Trophoblast cell (in vitro differentiated cells and primary cell): ENCODE data around the gene SOX6.
A peak's percentile ranks its signal among the peaks of the same experiment; 100 is the strongest.

Experiments used
- DNase-seq, 2 donors: peaks; one replicate each; pipeline ENCODE4 v3.0.0-alpha.2; 2016
- H2AFZ ChIP-seq: 2 replicates; pipeline ENCODE4 v1.6.1; 2013; ENCODE audit warnings: low read length, moderate library complexity, mild to moderate bottlenecking; ENCODE audit not compliant: insufficient read depth, poor library complexity
- H2AK5ac ChIP-seq: 2 replicates; pipeline ENCODE4 v1.6.1; 2013; ENCODE audit warnings: mild to moderate bottlenecking, low read length
- H2BK120ac ChIP-seq: 2 replicates; pipeline ENCODE4 v1.6.1; 2013; ENCODE audit warnings: low read length, mild to moderate bottlenecking, moderate library complexity; ENCODE audit not compliant: insufficient read depth, poor library complexity
- H2BK12ac ChIP-seq: 2 replicates; pipeline ENCODE4 v1.6.1; 2013; ENCODE audit warnings: mild to moderate bottlenecking, low read length, moderate library complexity
- H2BK5ac ChIP-seq: 2 replicates; pipeline ENCODE4 v1.6.1; 2013; ENCODE audit warnings: low read length, low read depth, moderate library complexity, mild to moderate bottlenecking; ENCODE audit not compliant: poor library complexity
- H3K14ac ChIP-seq: 2 replicates; pipeline ENCODE4 v1.6.1; 2013; ENCODE audit warnings: mild to moderate bottlenecking, low read length
- H3K18ac ChIP-seq: 2 replicates; pipeline ENCODE4 v1.6.1; 2013; ENCODE audit warnings: mild to moderate bottlenecking, low read length
- H3K23ac ChIP-seq: 2 replicates; pipeline ENCODE4 v1.6.1; 2013; ENCODE audit warnings: low read length
- H3K27ac ChIP-seq: 2 replicates; pipeline ENCODE4 v1.5.1; 2013; ENCODE audit warnings: low read depth, mild to moderate bottlenecking, inconsistent platforms, low read length, moderate library complexity
- H3K27me3 ChIP-seq: 2 replicates; pipeline ENCODE4 v1.6.1; 2013; ENCODE audit warnings: inconsistent platforms, mild to moderate bottlenecking, low read length, moderate library complexity; ENCODE audit not compliant: insufficient read depth
- H3K36me3 ChIP-seq, 2 experiments: 1 replicate in 1 of 2; 2 replicates in 1 of 2; pipeline ENCODE4 v1.6.1; 2013; ENCODE audit warnings: low read length in 2 of 2, mild to moderate bottlenecking in 2 of 2, moderate library complexity in 1 of 2; ENCODE audit not compliant: insufficient read depth in 2 of 2, control insufficient read depth in 1 of 2
- H3K4ac ChIP-seq: 2 replicates; pipeline ENCODE4 v1.6.1; 2013; ENCODE audit warnings: low read depth, mild to moderate bottlenecking, low read length, moderate library complexity
- H3K4me1 ChIP-seq, 2 experiments: 1 replicate in 1 of 2; 2 replicates in 1 of 2; pipeline ENCODE4 v1.6.1; 2013; ENCODE audit warnings: low read length in 2 of 2, mild to moderate bottlenecking in 2 of 2, moderate library complexity in 1 of 2; ENCODE audit not compliant: insufficient read depth in 2 of 2, control insufficient read depth in 1 of 2
- H3K4me2 ChIP-seq: 2 replicates; pipeline ENCODE4 v1.6.1; 2013; ENCODE audit warnings: inconsistent platforms, mild to moderate bottlenecking, low read length, moderate library complexity
- H3K4me3 ChIP-seq: 2 replicates; pipeline ENCODE4 v1.5.1; 2013; ENCODE audit warnings: mild to moderate bottlenecking, low read depth, low read length, inconsistent platforms
- H3K79me1 ChIP-seq: one replicate; pipeline ENCODE4 v1.6.1; 2013; ENCODE audit warnings: low read length
- H3K79me2 ChIP-seq: 2 replicates; pipeline ENCODE4 v1.6.1; 2013; ENCODE audit warnings: low read length, mild to moderate bottlenecking; ENCODE audit not compliant: control insufficient read depth, insufficient read depth, poor library complexity
- H3K9ac ChIP-seq: 2 replicates; pipeline ENCODE4 v1.6.1; 2013; ENCODE audit warnings: mild to moderate bottlenecking, low read length
- H3K9me3 ChIP-seq: 2 replicates; pipeline ENCODE4 v1.6.1; 2013; ENCODE audit warnings: low read depth, mild to moderate bottlenecking, control low read depth, inconsistent platforms, low read length; ENCODE audit not compliant: insufficient read depth
- H4K12ac ChIP-seq: 2 replicates; pipeline ENCODE4 v1.6.1; 2013; ENCODE audit warnings: low read depth, mild to moderate bottlenecking, low read length, moderate library complexity
- H4K8ac ChIP-seq: 2 replicates; pipeline ENCODE4 v1.6.1; 2013; ENCODE audit warnings: low read depth, mild to moderate bottlenecking, low read length, moderate library complexity
- H4K91ac ChIP-seq: one replicate; pipeline ENCODE4 v1.6.1; 2013; ENCODE audit warnings: low read depth, mild to moderate bottlenecking, low read length, moderate library complexity
- WGBS: extraction: QIAGEN DNeasy Blood & Tissue Kit; methylation state at CpG from one replicate; pipeline ENCODE4 v1.1.7; 2013; ENCODE audit warnings: missing lambda C conversion rate; ENCODE audit not compliant: insufficient read length, insufficient coverage; ENCODE audit errors: extremely low coverage; 5-methylcytosine and 5-hydroxymethylcytosine counted together

SOX6 gene

GRCh38 chr11:16193897-16194381 is 162.4 kb downstream of the SOX6 start:
- peak in 1 of 2 donors; percentile 5 for DNase-seq
- Histone ChIP-seq H4K8ac (no peak overlapping the region), H3K79me1 (no peaks in the 10 kb centered on the region), H3K79me2 (no peaks in the 10 kb centered on the region), H3K4me3 (no peak overlapping the region), H3K18ac (no peak overlapping the region), H2AFZ (no peak overlapping the region), H3K14ac (no peak overlapping the region), H3K4me1 (no peaks in the 10 kb centered on the region), H3K9ac (no peak overlapping the region), H4K91ac (no peak overlapping the region), H2AK5ac (no peak overlapping the region), H3K4me2 (no peak overlapping the region), H4K12ac (no peak overlapping the region), H3K27ac (no peak overlapping the region), H3K23ac (no peak overlapping the region), H3K27me3 (no peaks in the 10 kb centered on the region), H2BK120ac (no peak overlapping the region), H3K9me3 (no peaks in the 10 kb centered on the region), H2BK5ac (no peak overlapping the region), H3K36me3 (no peaks in the 10 kb centered on the region), H3K4ac (no peak overlapping the region), H2BK12ac (no peak overlapping the region)
- no CpG with 5 or more reads among the region's 1 CpG for whole genome bisulfite sequencing

GRCh38 chr11:16191868-16192240 is 164.5 kb downstream of the SOX6 start:
- WGBS, result no CpG with 5 or more reads among the region's 4 CpGs
- Histone ChIP-seq H3K4me1 (no peaks in the 10 kb centered on the region), H3K27me3 (no peaks in the 10 kb centered on the region), H3K14ac (no peak overlapping the region), H3K18ac (no peak overlapping the region), H4K91ac (no peak overlapping the region), H3K36me3 (no peaks in the 10 kb centered on the region), H4K12ac (no peak overlapping the region), H3K27ac (no peak overlapping the region), H2BK12ac (no peak overlapping the region), H3K9me3 (no peaks in the 10 kb centered on the region), H3K4ac (no peak overlapping the region), H3K23ac (no peak overlapping the region), H3K4me3 (no peak overlapping the region), H3K79me1 (no peaks in the 10 kb centered on the region), H3K4me2 (no peak overlapping the region), H2AK5ac (no peak overlapping the region), H3K9ac (no peak overlapping the region), H2BK120ac (no peak overlapping the region), H2BK5ac (no peak overlapping the region), H2AFZ (no peak overlapping the region), H4K8ac (no peak overlapping the region), H3K79me2 (no peaks in the 10 kb centered on the region)
- no peak for DNase-seq

- H3K9me3 ChIP-seq, result no peaks in the 10 kb centered on the region
- no peaks in the 10 kb centered on the region for H3K4me1 ChIP-seq
- H4K91ac ChIP-seq, result no peak overlapping the region
Measured at GRCh38 chr11:16191212-16191867, 165.0 kb downstream of the SOX6 start.

GRCh38 chr11:16186680-16187079 is 169.7 kb downstream of the SOX6 start:
- no peaks in the 10 kb centered on the region for H3K27me3 ChIP-seq
- no peak overlapping the region for H2BK5ac ChIP-seq
- no peak overlapping the region for H3K4ac ChIP-seq
- H3K23ac ChIP-seq, result no peak overlapping the region
- H3K4me1 ChIP-seq, result no peaks in the 10 kb centered on the region
- H3K27ac ChIP-seq, result no peak overlapping the region
- no peaks in the 10 kb centered on the region for H3K79me2 ChIP-seq
- no peak overlapping the region for H2BK120ac ChIP-seq
- H3K18ac ChIP-seq, result no peak overlapping the region
- no peak overlapping the region for H4K12ac ChIP-seq
- no peaks in the 10 kb centered on the region for H3K9me3 ChIP-seq
- no peaks in the 10 kb centered on the region for H3K36me3 ChIP-seq
- H4K8ac ChIP-seq, result no peak overlapping the region
- H4K91ac ChIP-seq, result no peak overlapping the region
- no peaks in the 10 kb centered on the region for H3K79me1 ChIP-seq
- H3K4me3 ChIP-seq, result no peak overlapping the region
- H3K14ac ChIP-seq, result no peak overlapping the region
- no peak overlapping the region for H3K9ac ChIP-seq
- H2AK5ac ChIP-seq, result no peak overlapping the region
- no peak overlapping the region for H3K4me2 ChIP-seq
- no peak overlapping the region for H2BK12ac ChIP-seq
- DNase-seq, result no peak
- no peak overlapping the region for H2AFZ ChIP-seq
- WGBS, result no CpG with 5 or more reads among the region's 8 CpGs

More at GRCh38 chr11:16191212-16191867, 165.0 kb downstream of the SOX6 start:
- Histone ChIP-seq H3K23ac (no peak overlapping the region), H2BK120ac (no peak overlapping the region), H3K27ac (no peak overlapping the region), H4K8ac (no peak overlapping the region), H3K36me3 (no peaks in the 10 kb centered on the region), H3K4ac (no peak overlapping the region), H4K12ac (no peak overlapping the region), H3K14ac (no peak overlapping the region), H3K27me3 (no peaks in the 10 kb centered on the region), H2AFZ (no peak overlapping the region), H3K79me1 (no peaks in the 10 kb centered on the region), H2AK5ac (no peak overlapping the region), H3K18ac (no peak overlapping the region), H2BK5ac (no peak overlapping the region), H3K79me2 (no peaks in the 10 kb centered on the region), H3K4me3 (no peak overlapping the region), H3K9ac (no peak overlapping the region), H3K4me2 (no peak overlapping the region), H2BK12ac (no peak overlapping the region)
- DNase-seq, result no peak
- WGBS, result no CpG with 5 or more reads among the region's 5 CpGs
